Thyroid gland (tissue), 4 donors: Measurements from ENCODE around the gene CDC42EP5. TPM values are rescaled to one million over a fixed set of nuclear protein-coding genes. Genes with fewer than 3 reads are reported as not detected.
"Not testable (repeated sequence)": the region's sequence is repeated elsewhere in the genome, so short reads cannot be mapped to it uniquely, and the experiment has no call there.

Experiments
- DNase-seq, 2 donors: peaks; one replicate each; pipeline ENCODE4 v3.0.0-alpha.2; 2019
- H3K27ac ChIP-seq, 3 donors: fragments of 200-600 bp; sonication (generic); 1 replicate in 2 of 3; 2 replicates in 1 of 3; pipeline ENCODE4 v1.5.1; 2016 to 2019; ENCODE audit warnings: mild to moderate bottlenecking in 1 of 3, moderate library complexity in 1 of 3
- H3K27me3 ChIP-seq: fragments of 200-600 bp; sonication (generic); one replicate; pipeline ENCODE4 v1.5.1; 2019
- H3K36me3 ChIP-seq, 2 donors: fragments of 200-600 bp; sonication (generic); one replicate each; pipeline ENCODE4 v1.5.1; 2016 to 2019
- H3K4me1 ChIP-seq, 2 donors: fragments of 200-600 bp; sonication (generic); one replicate each; pipeline ENCODE4 v1.5.1; 2017 to 2019
- H3K4me3 ChIP-seq, 3 donors: fragments of 200-600 bp; sonication (generic); replicated peaks in 1 of 3; 1 replicate in 2 of 3; 2 replicates in 1 of 3; pipeline ENCODE4 v1.5.1; 2016; ENCODE audit warnings: mild to moderate bottlenecking in 1 of 3
- H3K9me3 ChIP-seq: fragments of 200-600 bp; sonication (generic); one replicate; pipeline ENCODE4 v1.5.1; 2017
- CTCF ChIP-seq, 6 experiments: fragments of 200-600 bp in 3 of 6; fragments of 450-650 bp in 3 of 6; sonication (generic) in 3 of 6; IDR thresholded peaks; one replicate each; pipeline ENCODE4 v1.5.1; 2016 to 2019; ENCODE audit warnings: antibody characterized with exemption in 6 of 6, mild to moderate bottlenecking in 2 of 6, inconsistent platforms in 1 of 6, moderate library complexity in 1 of 6
- POLR2A ChIP-seq, 2 donors: fragments of 450-650 bp; IDR thresholded peaks; one replicate each; pipeline ENCODE4 v1.6.1; 2017; ENCODE audit warnings: antibody characterized with exemption in 2 of 2, mild to moderate bottlenecking in 2 of 2, moderate library complexity in 1 of 2
- WGBS, 2 donors: methylation state at CpG; one replicate each; pipeline ENCODE4 v1.1.5; 2017; 5-methylcytosine and 5-hydroxymethylcytosine counted together
- intact Hi-C: fragments of 100-400 bp; cut with DNase I; formaldehyde crosslinking; loops from one replicate; pipeline ENCODE4 v1.15.1; 2023
- total RNA-seq, 4 donors: library from RNA; depleted of rRNA; stranded (reverse); fragments of >200 nt; gene quantifications; one replicate each; pipeline ENCODE4 v1.2.3, GENCODE V29; 2016

Gene CDC42EP5
- total RNA-seq, 4 donors from 2014 or later, result 1.8 to 18.7 (median 12.1) TPM

- Histone ChIP-seq H3K27ac (no peak overlapping the region), H3K27me3 (no peaks in the 10 kb centered on the region)
Observed at GRCh38 chr19:54506079-54506478, 33.0 kb upstream of the CDC42EP5 start.

GRCh38 chr19:54505542-54505941 is 32.4 kb upstream of the CDC42EP5 start:
- DNase-seq, H3K36me3 ChIP-seq, H3K4me1 ChIP-seq, H3K27me3 ChIP-seq, intact Hi-C loops, H3K27ac ChIP-seq, H3K4me3 ChIP-seq, H3K9me3 ChIP-seq: not testable (repeated sequence)
- 73 to 80% methylated on average over 4 of the region's 4 CpGs for whole genome bisulfite sequencing, 2 donors

More at GRCh38 chr19:54506079-54506478, 33.0 kb upstream of the CDC42EP5 start:
- H3K9me3 ChIP-seq, result no peaks in the 10 kb centered on the region
- no peaks in the 10 kb centered on the region for H3K4me1 ChIP-seq
- intact Hi-C loops, result no loop called here
- TF ChIP-seq CTCF (IDR thresholded peaks at IDR 0.05), result no peak
- TF ChIP-seq POLR2A (IDR thresholded peaks at IDR 0.05), result no peak
- H3K4me3 ChIP-seq, result no peak overlapping the region
- H3K36me3 ChIP-seq, result no peaks in the 10 kb centered on the region
- 72 to 89% methylated on average over 10 of the region's 10 CpGs for WGBS, 2 donors
- DNase-seq, result no peak

- intact Hi-C loops, result no loop called here
- DNase-seq, result peak in 1 of 2 donors; percentile 4
- 54 to 58% methylated on average over 13 to 14 of the region's 14 CpGs for WGBS, 2 donors
Observed at GRCh38 chr19:54502518-54503048, 29.5 kb upstream of the CDC42EP5 start, which contains the start of gene LAIR2. Gene LAIR2 (plus strand): TSS chr19:54502831. CDS start chr19:54502919, 88 bp downstream.

GRCh38 chr19:54498451-54498772 is 25.3 kb upstream of the CDC42EP5 start:
- H3K27ac ChIP-seq, DNase-seq, H3K4me1 ChIP-seq, H3K9me3 ChIP-seq, H3K4me3 ChIP-seq, intact Hi-C loops, H3K27me3 ChIP-seq, H3K36me3 ChIP-seq: not testable (repeated sequence)
- 81 to 83% methylated on average over 2 to 8 of the region's 9 CpGs for WGBS, 2 donors

More at GRCh38 chr19:54502518-54503048, 29.5 kb upstream of the CDC42EP5 start, which contains the start of gene LAIR2:
- Histone ChIP-seq H3K36me3 (no peaks in the 10 kb centered on the region), H3K4me1 (no peaks in the 10 kb centered on the region), H3K27me3 (no peaks in the 10 kb centered on the region), H3K9me3 (no peaks in the 10 kb centered on the region), H3K27ac (no peak within 1 kb of the TSS), H3K4me3 (no peak within 1 kb of the TSS)
- TF ChIP-seq POLR2A (IDR thresholded peaks at IDR 0.05), result no peak
- TF ChIP-seq CTCF (IDR thresholded peaks at IDR 0.05), result no peak

- WGBS, 2 donors, result 69 to 75% methylated on average over 5 to 8 of the region's 15 CpGs
- H3K27me3 ChIP-seq, intact Hi-C loops, H3K9me3 ChIP-seq, H3K36me3 ChIP-seq, H3K27ac ChIP-seq, H3K4me1 ChIP-seq, DNase-seq, H3K4me3 ChIP-seq: not testable (repeated sequence)
Observed at GRCh38 chr19:54497747-54498450, 24.8 kb upstream of the CDC42EP5 start.

- H3K9me3 ChIP-seq, H3K36me3 ChIP-seq, intact Hi-C loops, H3K4me1 ChIP-seq, DNase-seq, H3K27ac ChIP-seq, H3K4me3 ChIP-seq, H3K27me3 ChIP-seq: not testable (repeated sequence)
- 65 to 66% methylated on average over 5 of the region's 5 CpGs for WGBS, 2 donors
Observed at GRCh38 chr19:54495284-54495683, 22.2 kb upstream of the CDC42EP5 start.

GRCh38 chr19:54493967-54494585 is 21.0 kb upstream of the CDC42EP5 start:
- no peak overlapping the region for H3K27ac ChIP-seq
- TF ChIP-seq POLR2A (IDR thresholded peaks at IDR 0.05), result no peak
- TF ChIP-seq CTCF (IDR thresholded peaks at IDR 0.05), result no peak
- no peak for DNase-seq
- no peak overlapping the region for H3K4me3 ChIP-seq
- WGBS, 2 donors, result 71 to 72% methylated on average over 10 of the region's 10 CpGs
- no peaks in the 10 kb centered on the region for H3K36me3 ChIP-seq
- H3K27me3 ChIP-seq, result no peaks in the 10 kb centered on the region
- no peaks in the 10 kb centered on the region for H3K9me3 ChIP-seq
- H3K4me1 ChIP-seq, result no peaks in the 10 kb centered on the region
- intact Hi-C loops, result no loop called here

- 78 to 88% methylated on average over 5 of the region's 5 CpGs for WGBS, 2 donors
- H3K27ac ChIP-seq, H3K9me3 ChIP-seq, H3K4me3 ChIP-seq, H3K4me1 ChIP-seq, DNase-seq, H3K36me3 ChIP-seq, H3K27me3 ChIP-seq, intact Hi-C loops: not testable (repeated sequence)
Observed at GRCh38 chr19:54493056-54493455, 20.0 kb upstream of the CDC42EP5 start.
